ENCODE measurements around the gene C12orf54.

GRCh38 chr12:48473061-48473460 is 9.2 kb upstream of the C12orf54 start:
- TF ChIP-seq POLR2AphosphoS5 (IDR thresholded peaks at IDR 0.05; ENCODE audit: low read depth, low read length) = no peak
- no peak for TF ChIP-seq POLR2A (IDR thresholded peaks at IDR 0.05; ENCODE audit: low read depth, low read length)
- TF ChIP-seq TAF1 (IDR thresholded peaks at IDR 0.05; ENCODE audit: borderline replicate concordance, low read depth, low read length) = no peak
